Loucy (cell line): ENCODE data around the gene SPP1.

Experiments
- H2AFZ ChIP-seq: fragments of 200-600 bp; sonication (generic); 2 replicates; pipeline ENCODE4 v1.6.0; 2016; ENCODE audit warnings: antibody characterized with exemption, mild to moderate bottlenecking, low read length, moderate library complexity
- H3F3A ChIP-seq: fragments of 200-600 bp; 2 replicates; pipeline ENCODE4 v1.6.0; 2016; ENCODE audit warnings: antibody characterized with exemption, low read depth, mild to moderate bottlenecking
- H3K27me3 ChIP-seq: fragments of 200-600 bp; sonication (generic); 2 replicates; pipeline ENCODE4 v1.6.1; 2014; ENCODE audit warnings: low read length, mild to moderate bottlenecking; ENCODE audit not compliant: insufficient read depth, poor library complexity, severe bottlenecking
- H3K36me3 ChIP-seq: fragments of 200-600 bp; sonication (generic); 2 replicates; pipeline ENCODE4 v1.6.1; 2016; ENCODE audit warnings: low read length; ENCODE audit not compliant: insufficient read depth
- H3K4me1 ChIP-seq: fragments of 200-600 bp; sonication (generic); 2 replicates; pipeline ENCODE4 v1.5.1; 2014; ENCODE audit warnings: low read length, mild to moderate bottlenecking; ENCODE audit not compliant: insufficient read depth, poor library complexity, severe bottlenecking
- H3K4me2 ChIP-seq: fragments of 200-600 bp; sonication (generic); 2 replicates; pipeline ENCODE4 v1.6.0; 2014; ENCODE audit warnings: antibody characterized with exemption, low read length, low read depth, mild to moderate bottlenecking; ENCODE audit not compliant: poor library complexity, severe bottlenecking
- H3K4me3 ChIP-seq: fragments of 200-600 bp; sonication (generic); 2 replicates; pipeline ENCODE4 v1.5.1; 2014; ENCODE audit warnings: low read length, mild to moderate bottlenecking, mixed read lengths; ENCODE audit not compliant: poor library complexity, severe bottlenecking
- H3K79me2 ChIP-seq: fragments of 200-600 bp; sonication (generic); 2 replicates; pipeline ENCODE4 v1.6.1; 2014; ENCODE audit warnings: low read length; ENCODE audit not compliant: insufficient read depth
- H3K9ac ChIP-seq: fragments of 200-600 bp; sonication (generic); 2 replicates; pipeline ENCODE4 v1.6.0; 2014; ENCODE audit warnings: mild to moderate bottlenecking, low read depth, low read length, moderate library complexity; ENCODE audit not compliant: poor library complexity, severe bottlenecking
- H3K9me2 ChIP-seq: fragments of 200-600 bp; sonication (generic); replicated peaks from 2 replicates; pipeline ENCODE4 v1.6.1; 2016; ENCODE audit warnings: low read depth, low read length, mixed read lengths
- H3K9me3 ChIP-seq: fragments of 200-600 bp; sonication (generic); 2 replicates; pipeline ENCODE4 v1.6.1; 2014; ENCODE audit warnings: mild to moderate bottlenecking, antibody characterized with exemption, low read length, low read depth; ENCODE audit not compliant: insufficient read depth
- H4K20me1 ChIP-seq: fragments of 200-600 bp; sonication (generic); 2 replicates; pipeline ENCODE4 v1.6.0; 2014; ENCODE audit warnings: antibody characterized with exemption, low read length, mild to moderate bottlenecking; ENCODE audit not compliant: insufficient read depth, poor library complexity, severe bottlenecking
- CTCF ChIP-seq: fragments of 200-600 bp; sonication (generic); conservative IDR thresholded peaks from 2 replicates; pipeline ENCODE4 v1.5.1; 2014; ENCODE audit warnings: mild to moderate bottlenecking, antibody characterized with exemption, low read length
- EZH2phosphoT487 ChIP-seq: fragments of 200-600 bp; IDR thresholded peaks from 2 replicates; pipeline ENCODE4 v1.6.1; 2018; ENCODE audit warnings: antibody characterized with exemption, mild to moderate bottlenecking, moderate library complexity, borderline replicate concordance

Gene SPP1

GRCh38 chr4:88015659-88016295 is 40.3 kb downstream of the SPP1 start:
- Histone ChIP-seq H3K9me3 (no peaks in the 10 kb centered on the region), H4K20me1 (peaks cover 32% of the 10 kb centered on the region), H3K27me3 (no peaks in the 10 kb centered on the region), H3K9ac (no peak overlapping the region), H2AFZ (no peak overlapping the region), H3K36me3 (peaks cover 6% of the 10 kb centered on the region; the same call in 1 of the 2 replicates), H3F3A (no peaks in the 10 kb centered on the region), H3K79me2 (peaks cover 60% of the 10 kb centered on the region), H3K4me3 (no peak overlapping the region), H3K9me2 (no peaks in the 10 kb centered on the region), H3K4me2 (no peak overlapping the region), H3K4me1 (peaks cover 51% of the 10 kb centered on the region)
- TF ChIP-seq CTCF (no peak), EZH2phosphoT487 (no peak)

- no peaks in the 10 kb centered on the region for H3K9me2 ChIP-seq
- no peak overlapping the region for H3K4me3 ChIP-seq
- no peak overlapping the region for H2AFZ ChIP-seq
- peaks cover 32% of the 10 kb centered on the region for H3K4me1 ChIP-seq
- H3K9ac ChIP-seq, result no peak overlapping the region
- H3K79me2 ChIP-seq, result peaks cover 41% of the 10 kb centered on the region
- no peaks in the 10 kb centered on the region for H3F3A ChIP-seq
- TF ChIP-seq EZH2phosphoT487 (no peak), CTCF (no peak)
- H3K9me3 ChIP-seq, result no peaks in the 10 kb centered on the region
- H3K4me2 ChIP-seq, result peak overlapping the region; percentile 30
- peaks cover 25% of the 10 kb centered on the region; the same call in 1 of the 2 replicates for H3K36me3 ChIP-seq
- H4K20me1 ChIP-seq, result peaks cover 19% of the 10 kb centered on the region
- no peaks in the 10 kb centered on the region for H3K27me3 ChIP-seq
Measured at GRCh38 chr4:88017516-88018297, 42.2 kb downstream of the SPP1 start.

GRCh38 chr4:88018466-88018865 is 43.0 kb downstream of the SPP1 start:
- Histone ChIP-seq H3K27me3 (no peaks in the 10 kb centered on the region), H3K9ac (peak overlapping the region; percentile 27), H3K9me2 (no peaks in the 10 kb centered on the region), H3K4me3 (no peak overlapping the region), H3K9me3 (no peaks in the 10 kb centered on the region), H3K36me3 (peaks cover 27% of the 10 kb centered on the region; the same call in 1 of the 2 replicates), H2AFZ (no peak overlapping the region), H3K4me2 (peak overlapping the region; percentile 30), H3K4me1 (peaks cover 24% of the 10 kb centered on the region), H3F3A (no peaks in the 10 kb centered on the region), H4K20me1 (peaks cover 16% of the 10 kb centered on the region), H3K79me2 (peaks cover 34% of the 10 kb centered on the region)
- no peak for TF ChIP-seq EZH2phosphoT487
